Subcutaneous adipose tissue (tissue), 4 donors: ENCODE measurements around the gene PCCB. TPM values are rescaled to one million over a fixed set of nuclear protein-coding genes. Genes with fewer than 3 reads are reported as not detected.

Experiments
- total RNA-seq, 4 donors: library from RNA; depleted of rRNA; stranded (reverse); fragments of >200 nt; gene quantifications; one replicate each; pipeline ENCODE4 v1.1.0, GENCODE V29; 2016
- TF ChIP-seq, protein P1 (sequence below): fragments of 450-650 bp; IDR thresholded peaks from one replicate; pipeline ENCODE4 v1.5.1; 2016; ENCODE audit warnings: low read depth, mild to moderate bottlenecking, control low read depth, antibody characterized with exemption, moderate library complexity

PCCB gene
- total RNA-seq, 4 donors from 2014 or later, result 28.2 to 52.2 (median 29.2) TPM

DNA sequence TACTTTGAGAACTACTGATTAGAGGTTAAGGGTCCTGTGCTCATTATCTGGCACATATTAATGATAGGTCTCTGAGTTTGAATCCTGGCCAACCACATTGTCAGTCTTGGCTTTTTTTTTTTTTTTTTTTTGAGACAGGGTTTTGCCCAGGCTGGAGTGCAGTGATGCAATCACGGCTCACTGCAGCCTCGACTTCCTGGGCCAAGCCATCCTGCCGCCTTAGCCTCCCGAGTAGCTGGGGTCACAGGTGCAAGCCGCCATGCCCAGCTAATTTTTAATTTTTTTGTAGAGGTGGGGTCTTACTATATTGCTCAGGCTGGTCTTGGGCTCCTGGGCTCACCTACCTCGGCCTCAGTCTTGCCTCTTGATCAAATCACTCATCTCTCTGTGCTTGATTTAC, 547 bp upstream of the PCCB start:
- TF ChIP-seq, protein P1, sequence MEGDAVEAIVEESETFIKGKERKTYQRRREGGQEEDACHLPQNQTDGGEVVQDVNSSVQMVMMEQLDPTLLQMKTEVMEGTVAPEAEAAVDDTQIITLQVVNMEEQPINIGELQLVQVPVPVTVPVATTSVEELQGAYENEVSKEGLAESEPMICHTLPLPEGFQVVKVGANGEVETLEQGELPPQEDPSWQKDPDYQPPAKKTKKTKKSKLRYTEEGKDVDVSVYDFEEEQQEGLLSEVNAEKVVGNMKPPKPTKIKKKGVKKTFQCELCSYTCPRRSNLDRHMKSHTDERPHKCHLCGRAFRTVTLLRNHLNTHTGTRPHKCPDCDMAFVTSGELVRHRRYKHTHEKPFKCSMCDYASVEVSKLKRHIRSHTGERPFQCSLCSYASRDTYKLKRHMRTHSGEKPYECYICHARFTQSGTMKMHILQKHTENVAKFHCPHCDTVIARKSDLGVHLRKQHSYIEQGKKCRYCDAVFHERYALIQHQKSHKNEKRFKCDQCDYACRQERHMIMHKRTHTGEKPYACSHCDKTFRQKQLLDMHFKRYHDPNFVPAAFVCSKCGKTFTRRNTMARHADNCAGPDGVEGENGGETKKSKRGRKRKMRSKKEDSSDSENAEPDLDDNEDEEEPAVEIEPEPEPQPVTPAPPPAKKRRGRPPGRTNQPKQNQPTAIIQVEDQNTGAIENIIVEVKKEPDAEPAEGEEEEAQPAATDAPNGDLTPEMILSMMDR, result no peak

DNA sequence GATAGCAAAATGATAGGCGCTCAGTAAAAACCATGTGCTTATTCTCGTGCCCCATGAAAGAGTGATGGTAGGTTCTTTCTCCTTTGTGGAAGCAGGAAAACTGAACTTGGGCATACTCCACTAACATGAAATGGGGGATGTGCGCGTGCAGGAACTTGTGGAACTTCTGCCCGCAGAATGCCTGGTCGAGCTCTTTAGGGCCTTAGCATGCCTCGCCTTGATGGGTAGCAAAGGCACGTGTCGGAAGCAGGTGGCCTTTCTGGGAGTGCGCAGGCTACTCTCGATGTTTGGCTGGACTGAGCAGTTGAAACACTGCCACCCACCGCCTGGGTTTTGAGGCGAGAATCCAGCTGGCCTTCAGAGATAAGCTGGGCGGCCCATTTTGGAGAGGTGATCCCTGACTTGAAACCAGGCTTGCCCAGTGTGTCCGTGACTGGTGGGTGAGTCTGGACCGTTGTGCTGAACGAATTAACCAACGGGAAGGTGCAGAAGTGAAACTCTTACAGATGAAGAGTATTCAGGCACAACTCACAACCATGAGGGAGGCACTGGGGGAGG, 842 bp downstream of the PCCB start:
- TF ChIP-seq, protein P1, result no peak

DNA sequence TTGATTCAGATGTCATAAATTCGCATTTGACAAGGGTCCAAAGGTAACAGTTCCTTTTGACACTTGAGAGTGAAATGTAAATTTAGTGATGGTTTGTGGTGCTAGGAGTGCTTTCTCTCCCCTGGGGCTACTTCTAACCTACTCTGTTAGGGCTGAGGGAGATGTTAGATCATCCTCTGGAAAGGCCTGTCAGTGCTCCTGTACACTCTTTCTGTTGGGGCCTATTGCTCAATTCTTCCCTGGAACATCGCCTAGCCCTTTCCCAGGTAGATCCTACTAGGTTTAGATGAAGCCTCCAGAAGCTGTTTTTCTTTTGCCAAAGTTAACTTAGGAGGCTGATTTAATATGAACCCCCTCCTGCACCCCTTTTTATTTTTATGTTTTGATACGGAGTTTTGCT, 1.4 kb downstream of the PCCB start:
- TF ChIP-seq, protein P1, result no peak

DNA sequence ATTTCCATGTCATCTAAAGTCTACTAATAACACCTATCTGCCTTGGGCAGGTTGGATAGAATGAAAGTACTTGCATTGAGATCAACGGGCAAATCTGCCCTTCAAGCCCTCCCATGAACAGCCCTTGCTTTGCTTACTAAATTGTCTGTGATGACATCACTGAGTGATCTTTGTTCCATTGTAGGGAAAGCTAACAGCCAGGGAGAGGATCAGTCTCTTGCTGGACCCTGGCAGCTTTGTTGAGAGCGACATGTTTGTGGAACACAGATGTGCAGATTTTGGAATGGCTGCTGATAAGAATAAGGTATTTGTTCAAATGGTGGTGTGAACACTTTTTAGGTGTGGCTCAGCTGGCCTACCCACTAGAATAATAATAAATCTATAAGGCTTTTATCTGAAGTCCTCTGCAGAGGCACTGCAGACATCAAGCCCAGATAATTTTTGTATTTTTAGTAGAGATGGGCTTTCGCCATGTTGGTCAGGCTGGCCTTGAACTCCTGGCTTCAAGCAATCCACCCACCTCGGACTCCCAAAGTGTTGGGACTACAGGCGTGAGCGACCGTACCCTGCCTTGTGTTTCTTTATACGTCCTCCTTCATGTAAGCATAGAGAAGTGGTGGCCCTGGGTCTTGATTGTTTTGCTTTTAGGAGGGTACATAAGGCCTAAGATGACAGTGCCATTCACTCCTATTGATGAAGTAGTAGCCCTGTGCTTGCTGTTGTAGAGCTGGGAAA, 5.7 kb downstream of the PCCB start:
- TF ChIP-seq, protein P1, result no peak

DNA sequence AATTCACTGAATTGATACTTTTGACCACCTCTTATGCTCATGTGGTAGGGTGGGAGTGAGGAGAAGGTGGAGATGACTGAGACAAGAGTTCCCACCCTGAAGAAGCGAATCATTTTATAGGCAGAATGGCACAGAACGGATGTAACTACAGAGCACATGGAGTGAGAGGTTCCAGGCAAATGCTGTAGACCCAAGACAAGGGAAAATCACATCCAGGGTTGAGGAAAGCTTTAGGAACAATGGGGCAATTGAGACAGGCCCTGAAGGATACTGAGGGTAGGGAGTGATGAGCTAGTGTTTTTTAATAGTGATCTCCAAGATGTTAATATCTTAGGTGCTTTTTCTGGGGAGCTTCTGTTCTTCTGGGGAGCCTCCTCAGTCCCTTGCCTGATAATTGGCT, 8.1 kb downstream of the PCCB start:
- TF ChIP-seq, protein P1, result no peak

DNA sequence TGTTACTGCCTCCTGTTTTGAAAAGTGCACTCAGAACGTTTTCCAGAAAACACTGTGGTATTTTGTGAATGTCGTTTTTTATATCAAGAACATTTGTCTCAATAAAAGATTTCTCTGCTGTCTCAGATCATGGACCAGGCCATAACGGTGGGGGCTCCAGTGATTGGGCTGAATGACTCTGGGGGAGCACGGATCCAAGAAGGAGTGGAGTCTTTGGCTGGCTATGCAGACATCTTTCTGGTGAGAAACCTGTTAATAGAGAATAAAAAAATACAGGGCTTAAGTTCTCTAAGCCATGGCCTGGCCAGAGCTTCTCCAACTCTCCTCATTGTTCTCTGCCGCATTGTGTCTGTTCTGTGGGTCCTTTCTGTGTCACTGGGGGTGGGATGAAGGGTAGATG, 11.7 kb downstream of the PCCB start:
- TF ChIP-seq, protein P1, result no peak

DNA sequence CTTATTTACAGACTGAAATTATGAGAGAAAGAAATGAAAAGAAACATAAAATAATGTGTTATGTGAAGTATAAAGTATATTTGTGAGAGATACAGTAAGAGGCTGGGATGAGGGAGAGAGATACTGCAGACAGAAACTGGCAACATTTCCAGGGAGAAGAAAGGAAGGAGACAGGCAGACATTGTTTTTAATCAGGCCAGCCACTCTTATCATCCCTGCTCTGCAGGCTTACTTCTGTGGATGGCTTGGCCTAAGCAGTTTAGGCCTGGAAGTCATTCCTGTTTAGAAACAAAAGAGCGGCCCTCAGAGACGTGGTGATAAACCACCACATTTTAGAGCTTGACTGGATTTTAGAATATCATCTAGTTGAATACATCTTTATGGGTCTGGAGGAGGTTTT, 12.4 kb downstream of the PCCB start:
- TF ChIP-seq, protein P1, result no peak
